ENCODE measurements around the gene RAB11FIP5. TPM values are rescaled to one million over a fixed set of nuclear protein-coding genes. Genes with fewer than 3 reads are reported as not detected.

Gene RAB11FIP5
- total and polyA plus RNA-seq, 9 of the 15 experiments (the other 6 are each of a cell fraction or from before 2014, with no cell fraction given) = 1.7 to 14.4 (median 6.4) TPM

DNA sequence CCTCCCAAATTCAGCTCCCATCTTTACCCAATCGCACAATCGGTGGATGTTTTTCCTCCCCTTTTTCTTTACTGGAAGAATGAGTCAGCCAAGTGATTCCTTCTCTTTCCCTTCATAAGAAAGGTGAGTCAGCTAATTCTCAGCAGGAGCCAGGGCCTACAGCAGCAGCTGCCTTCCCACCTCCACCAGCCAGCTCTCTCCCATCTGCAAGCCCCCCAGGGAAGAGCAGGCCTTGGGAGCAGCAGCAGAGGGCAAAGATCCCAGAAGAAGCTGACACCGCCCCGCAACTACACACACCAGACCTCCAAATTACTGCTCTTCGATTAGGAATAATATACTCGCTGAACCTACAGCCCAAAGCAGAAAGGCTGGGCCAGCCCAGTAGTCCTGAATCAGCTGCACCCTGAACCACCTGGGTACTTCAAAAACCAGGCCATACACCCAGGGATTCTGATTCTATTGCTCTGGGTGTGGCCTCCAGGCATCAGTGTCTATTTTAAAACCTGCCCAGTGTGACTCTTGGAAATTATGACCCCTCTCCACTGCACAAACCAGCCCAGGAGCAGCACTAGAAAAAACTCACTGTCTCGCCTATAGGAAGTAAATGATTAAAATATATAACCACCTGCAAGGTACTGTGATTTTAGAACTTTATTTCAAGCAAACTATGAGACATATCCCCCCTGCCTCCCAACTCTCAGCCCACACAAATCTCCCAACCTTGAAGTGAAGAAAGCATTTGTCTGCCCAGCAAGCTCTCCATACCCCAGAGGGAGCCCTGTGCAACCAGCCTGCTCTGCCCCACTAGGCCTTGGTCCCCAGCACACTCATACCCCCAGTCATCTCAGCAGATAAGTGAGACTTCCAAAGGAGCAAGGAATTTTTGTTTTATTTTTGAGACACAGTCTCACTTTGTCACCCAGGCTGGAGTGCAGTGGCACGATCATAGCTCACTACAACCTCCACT, 48.6 kb downstream of the RAB11FIP5 start (continued):
- no peak for TF ChIP-seq ARNT (IDR thresholded peaks at IDR 0.05)
- no peak for TF ChIP-seq ZNF584 (CRISPR knock-in tag; IDR thresholded peaks at IDR 0.05; ENCODE audit: low read depth)
- TF ChIP-seq NFE2 (IDR thresholded peaks at IDR 0.05; ENCODE audit: low read depth) = peak; percentile 96
- TF ChIP-seq ID3 (CRISPR knock-in tag; IDR thresholded peaks at IDR 0.05) = no peak
- no peak for TF ChIP-seq ID3 (tag; IDR thresholded peaks at IDR 0.05)
- no peak for TF ChIP-seq RUNX1 (IDR thresholded peaks at IDR 0.05; ENCODE audit: low read depth)
- TF ChIP-seq NCOA4 (IDR thresholded peaks at IDR 0.05; ENCODE audit: partially characterized antibody) = no peak
- no peak for TF ChIP-seq ZFP30 (CRISPR knock-in tag; IDR thresholded peaks at IDR 0.05; ENCODE audit: borderline replicate concordance)
- TF ChIP-seq, protein P1, sequence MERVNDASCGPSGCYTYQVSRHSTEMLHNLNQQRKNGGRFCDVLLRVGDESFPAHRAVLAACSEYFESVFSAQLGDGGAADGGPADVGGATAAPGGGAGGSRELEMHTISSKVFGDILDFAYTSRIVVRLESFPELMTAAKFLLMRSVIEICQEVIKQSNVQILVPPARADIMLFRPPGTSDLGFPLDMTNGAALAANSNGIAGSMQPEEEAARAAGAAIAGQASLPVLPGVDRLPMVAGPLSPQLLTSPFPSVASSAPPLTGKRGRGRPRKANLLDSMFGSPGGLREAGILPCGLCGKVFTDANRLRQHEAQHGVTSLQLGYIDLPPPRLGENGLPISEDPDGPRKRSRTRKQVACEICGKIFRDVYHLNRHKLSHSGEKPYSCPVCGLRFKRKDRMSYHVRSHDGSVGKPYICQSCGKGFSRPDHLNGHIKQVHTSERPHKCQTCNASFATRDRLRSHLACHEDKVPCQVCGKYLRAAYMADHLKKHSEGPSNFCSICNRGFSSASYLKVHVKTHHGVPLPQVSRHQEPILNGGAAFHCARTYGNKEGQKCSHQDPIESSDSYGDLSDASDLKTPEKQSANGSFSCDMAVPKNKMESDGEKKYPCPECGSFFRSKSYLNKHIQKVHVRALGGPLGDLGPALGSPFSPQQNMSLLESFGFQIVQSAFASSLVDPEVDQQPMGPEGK (CRISPR knock-in tag; IDR thresholded peaks at IDR 0.05; ENCODE audit: borderline replicate concordance) = no peak
- TF ChIP-seq, protein P2, sequence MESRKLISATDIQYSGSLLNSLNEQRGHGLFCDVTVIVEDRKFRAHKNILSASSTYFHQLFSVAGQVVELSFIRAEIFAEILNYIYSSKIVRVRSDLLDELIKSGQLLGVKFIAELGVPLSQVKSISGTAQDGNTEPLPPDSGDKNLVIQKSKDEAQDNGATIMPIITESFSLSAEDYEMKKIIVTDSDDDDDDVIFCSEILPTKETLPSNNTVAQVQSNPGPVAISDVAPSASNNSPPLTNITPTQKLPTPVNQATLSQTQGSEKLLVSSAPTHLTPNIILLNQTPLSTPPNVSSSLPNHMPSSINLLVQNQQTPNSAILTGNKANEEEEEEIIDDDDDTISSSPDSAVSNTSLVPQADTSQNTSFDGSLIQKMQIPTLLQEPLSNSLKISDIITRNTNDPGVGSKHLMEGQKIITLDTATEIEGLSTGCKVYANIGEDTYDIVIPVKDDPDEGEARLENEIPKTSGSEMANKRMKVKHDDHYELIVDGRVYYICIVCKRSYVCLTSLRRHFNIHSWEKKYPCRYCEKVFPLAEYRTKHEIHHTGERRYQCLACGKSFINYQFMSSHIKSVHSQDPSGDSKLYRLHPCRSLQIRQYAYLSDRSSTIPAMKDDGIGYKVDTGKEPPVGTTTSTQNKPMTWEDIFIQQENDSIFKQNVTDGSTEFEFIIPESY (CRISPR knock-in tag; IDR thresholded peaks at IDR 0.05) = no peak
- TF ChIP-seq HMGN3 (IDR thresholded peaks at IDR 0.05; ENCODE audit: borderline replicate concordance, extremely low read depth, insufficient read length, low read depth, low read length) = no peak
- TF ChIP-seq C11orf30 (IDR thresholded peaks at IDR 0.05; ENCODE audit: low read depth) = peak; percentile 99
- no peak for TF ChIP-seq THRB (CRISPR knock-in tag; conservative IDR thresholded peaks at IDR 0.05)
- TF ChIP-seq CAMTA2 (CRISPR knock-in tag; conservative IDR thresholded peaks at IDR 0.05) = no peak
- TF ChIP-seq NBN (IDR thresholded peaks at IDR 0.05; ENCODE audit: low read depth) = peak; percentile 56; the same call in 1 of the 2 replicates
- TF ChIP-seq CBX1 (IDR thresholded peaks at IDR 0.05; ENCODE audit: low read depth) = no peak
- peak in 1 of 2 experiments; percentile 66; a peak in 2 of 4 replicates for TF ChIP-seq HDAC1 (IDR thresholded peaks at IDR 0.05)
- TF ChIP-seq HNRNPUL1 (IDR thresholded peaks at IDR 0.05; ENCODE audit: low read length) = no peak
- TF ChIP-seq, protein P3, sequence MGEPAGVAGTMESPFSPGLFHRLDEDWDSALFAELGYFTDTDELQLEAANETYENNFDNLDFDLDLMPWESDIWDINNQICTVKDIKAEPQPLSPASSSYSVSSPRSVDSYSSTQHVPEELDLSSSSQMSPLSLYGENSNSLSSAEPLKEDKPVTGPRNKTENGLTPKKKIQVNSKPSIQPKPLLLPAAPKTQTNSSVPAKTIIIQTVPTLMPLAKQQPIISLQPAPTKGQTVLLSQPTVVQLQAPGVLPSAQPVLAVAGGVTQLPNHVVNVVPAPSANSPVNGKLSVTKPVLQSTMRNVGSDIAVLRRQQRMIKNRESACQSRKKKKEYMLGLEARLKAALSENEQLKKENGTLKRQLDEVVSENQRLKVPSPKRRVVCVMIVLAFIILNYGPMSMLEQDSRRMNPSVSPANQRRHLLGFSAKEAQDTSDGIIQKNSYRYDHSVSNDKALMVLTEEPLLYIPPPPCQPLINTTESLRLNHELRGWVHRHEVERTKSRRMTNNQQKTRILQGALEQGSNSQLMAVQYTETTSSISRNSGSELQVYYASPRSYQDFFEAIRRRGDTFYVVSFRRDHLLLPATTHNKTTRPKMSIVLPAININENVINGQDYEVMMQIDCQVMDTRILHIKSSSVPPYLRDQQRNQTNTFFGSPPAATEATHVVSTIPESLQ (CRISPR knock-in tag; IDR thresholded peaks at IDR 0.05) = no peak
- TF ChIP-seq TFAM (CRISPR knock-in tag; conservative IDR thresholded peaks at IDR 0.05) = no peak
